K562 (cell line): ENCODE results near the gene VPS45. TPM values are rescaled to one million over a fixed set of nuclear protein-coding genes. Genes with fewer than 3 reads are reported as not detected.

Source experiments
- polyA plus RNA-seq, 8 experiments: library from polyadenylated mRNA; depleted of rRNA in 4 of 8; stranded (reverse) in 5 of 8; unstranded in 3 of 8; fragments of >200 nt; fragmentation: Nextera tagmentation in 2 of 8; fragmentation: Illumina TruSeq in 1 of 8; extraction: Ambion mirVana in 2 of 8; extraction: Trizol in 1 of 8; gene quantifications; 2 replicates each; pipeline versions ENCODE4 v1.2.1 to v1.2.3, GENCODE V29; 2011 to 2014; ENCODE audit warnings: inconsistent platforms in 1 of 8, missing spikeins in 1 of 8
- total RNA-seq, 7 experiments: library from RNA; depleted of rRNA in 6 of 7; stranded (reverse); fragments of >200 nt in 6 of 7; fragmentation: Illumina TruSeq in 2 of 7; extraction: Trizol in 2 of 7; gene quantifications; 2 replicates each; pipeline versions ENCODE4 v1.2.1 to v1.2.3, GENCODE V29; 2011 to 2021; ENCODE audit warnings: low replicate concordance in 1 of 7

The VPS45 gene
- total and polyA plus RNA-seq, 9 of the 15 experiments (the other 6 are each of a cell fraction or from before 2014, with no cell fraction given): 17.9 to 48.2 (median 34.4) TPM

Other genes with a start within 250 kb of the VPS45 start
Only the 7 nearest of the 12 such genes appear.
- gene BOLA1, start 168.2 kb upstream of the VPS45 start, total RNA-seq (2014; rRNA removed): 0.18 and 0.53 TPM in 2 replicates
- gene BOLA1, start 168.2 kb upstream of the VPS45 start, total RNA-seq (2014; rRNA removed; fragmentation: Illumina TruSeq; extraction: Trizol): 0.58 and 1.4 TPM in 2 replicates
- gene BOLA1, start 168.2 kb upstream of the VPS45 start, total RNA-seq (2015; rRNA removed; fragmentation: Illumina TruSeq; extraction: Trizol): 0.19 and 0.40 TPM in 2 replicates
- 0.76 and 0.82 TPM in 2 replicates for gene BOLA1, start 168.2 kb upstream of the VPS45 start, total RNA-seq (2021)
- gene BOLA1, start 168.2 kb upstream of the VPS45 start, polyA plus RNA-seq (2011; rRNA removed): 0.28 and 0.42 TPM in 2 replicates
- gene BOLA1, start 168.2 kb upstream of the VPS45 start, polyA plus RNA-seq (2014; fragmentation: Illumina TruSeq; extraction: Trizol): 0.18 TPM in 1 of 2 replicates, not detected in the other
- not detected for gene BOLA1, start 168.2 kb upstream of the VPS45 start, polyA plus RNA-seq (2014; fragmentation: Nextera tagmentation; extraction: Ambion mirVana)
- 0.43 and 1.2 TPM in 2 replicates for gene BOLA1, start 168.2 kb upstream of the VPS45 start, polyA plus RNA-seq (2014; rRNA removed)
- gene SV2A, start 149.9 kb upstream of the VPS45 start, total RNA-seq (2014; rRNA removed): 0.08 and 0.09 TPM in 2 replicates
- gene SV2A, start 149.9 kb upstream of the VPS45 start, total RNA-seq (2014; rRNA removed; fragmentation: Illumina TruSeq; extraction: Trizol): 0.06 and 0.11 TPM in 2 replicates
- 0.04 and 0.07 TPM in 2 replicates for gene SV2A, start 149.9 kb upstream of the VPS45 start, total RNA-seq (2015; rRNA removed; fragmentation: Illumina TruSeq; extraction: Trizol)
- 0.20 and 0.22 TPM in 2 replicates for gene SV2A, start 149.9 kb upstream of the VPS45 start, total RNA-seq (2021)
- 0.12 and 0.14 TPM in 2 replicates for gene SV2A, start 149.9 kb upstream of the VPS45 start, polyA plus RNA-seq (2011; rRNA removed)
- 0.10 and 0.30 TPM in 2 replicates for gene SV2A, start 149.9 kb upstream of the VPS45 start, polyA plus RNA-seq (2014; fragmentation: Illumina TruSeq; extraction: Trizol)
- under 1 TPM in 1 of 2 experiments, not detected in 1; 0.10 TPM for gene SV2A, start 149.9 kb upstream of the VPS45 start, polyA plus RNA-seq (2014; fragmentation: Nextera tagmentation; extraction: Ambion mirVana)
- 0.16 and 0.20 TPM in 2 replicates for gene SV2A, start 149.9 kb upstream of the VPS45 start, polyA plus RNA-seq (2014; rRNA removed)
- 11.0 and 13.0 TPM in 2 replicates for gene SF3B4, start 140.0 kb upstream of the VPS45 start, total RNA-seq (2014; rRNA removed)
- 28.2 and 28.4 TPM in 2 replicates for gene SF3B4, start 140.0 kb upstream of the VPS45 start, total RNA-seq (2014; rRNA removed; fragmentation: Illumina TruSeq; extraction: Trizol)
- gene SF3B4, start 140.0 kb upstream of the VPS45 start, total RNA-seq (2015; rRNA removed; fragmentation: Illumina TruSeq; extraction: Trizol): 30.0 and 31.3 TPM in 2 replicates
- 78.5 and 87.1 TPM in 2 replicates for gene SF3B4, start 140.0 kb upstream of the VPS45 start, total RNA-seq (2021)
- gene SF3B4, start 140.0 kb upstream of the VPS45 start, polyA plus RNA-seq (2011; rRNA removed): 18.1 and 33.3 TPM in 2 replicates
- 88.0 and 101 TPM in 2 replicates for gene SF3B4, start 140.0 kb upstream of the VPS45 start, polyA plus RNA-seq (2014; fragmentation: Illumina TruSeq; extraction: Trizol)
- 1 to 10 TPM; 3.0 to 8.3 TPM for gene SF3B4, start 140.0 kb upstream of the VPS45 start, polyA plus RNA-seq (2014; fragmentation: Nextera tagmentation; extraction: Ambion mirVana)
- 22.8 and 26.1 TPM in 2 replicates for gene SF3B4, start 140.0 kb upstream of the VPS45 start, polyA plus RNA-seq (2014; rRNA removed)
- gene MTMR11, start 130.9 kb upstream of the VPS45 start, total RNA-seq (2014; rRNA removed): 0.09 and 0.53 TPM in 2 replicates
- gene MTMR11, start 130.9 kb upstream of the VPS45 start, total RNA-seq (2014; rRNA removed; fragmentation: Illumina TruSeq; extraction: Trizol): 0.38 and 0.51 TPM in 2 replicates
- gene MTMR11, start 130.9 kb upstream of the VPS45 start, total RNA-seq (2015; rRNA removed; fragmentation: Illumina TruSeq; extraction: Trizol): 0.38 and 0.40 TPM in 2 replicates
- 0.56 and 1.3 TPM in 2 replicates for gene MTMR11, start 130.9 kb upstream of the VPS45 start, total RNA-seq (2021)
- gene MTMR11, start 130.9 kb upstream of the VPS45 start, polyA plus RNA-seq (2011; rRNA removed): 1.6 and 1.8 TPM in 2 replicates
- gene MTMR11, start 130.9 kb upstream of the VPS45 start, polyA plus RNA-seq (2014; fragmentation: Illumina TruSeq; extraction: Trizol): 0.73 and 0.76 TPM in 2 replicates
- gene MTMR11, start 130.9 kb upstream of the VPS45 start, polyA plus RNA-seq (2014; fragmentation: Nextera tagmentation; extraction: Ambion mirVana): under 1 TPM; 0.34 to 0.45 TPM
- gene MTMR11, start 130.9 kb upstream of the VPS45 start, polyA plus RNA-seq (2014; rRNA removed): 0.60 and 1.0 TPM in 2 replicates
- 6.7 and 6.9 TPM in 2 replicates for gene OTUD7B, start 57.0 kb upstream of the VPS45 start, total RNA-seq (2014; rRNA removed)
- 8.4 and 9.4 TPM in 2 replicates for gene OTUD7B, start 57.0 kb upstream of the VPS45 start, total RNA-seq (2014; rRNA removed; fragmentation: Illumina TruSeq; extraction: Trizol)
- 8.6 and 8.7 TPM in 2 replicates for gene OTUD7B, start 57.0 kb upstream of the VPS45 start, total RNA-seq (2015; rRNA removed; fragmentation: Illumina TruSeq; extraction: Trizol)
- gene OTUD7B, start 57.0 kb upstream of the VPS45 start, total RNA-seq (2021): 16.4 and 18.8 TPM in 2 replicates
- 6.7 and 7.4 TPM in 2 replicates for gene OTUD7B, start 57.0 kb upstream of the VPS45 start, polyA plus RNA-seq (2011; rRNA removed)
- gene OTUD7B, start 57.0 kb upstream of the VPS45 start, polyA plus RNA-seq (2014; fragmentation: Illumina TruSeq; extraction: Trizol): 8.9 and 10.9 TPM in 2 replicates
- under 1 TPM; 0.96 TPM for gene OTUD7B, start 57.0 kb upstream of the VPS45 start, polyA plus RNA-seq (2014; fragmentation: Nextera tagmentation; extraction: Ambion mirVana)
- gene OTUD7B, start 57.0 kb upstream of the VPS45 start, polyA plus RNA-seq (2014; rRNA removed): 4.5 and 5.5 TPM in 2 replicates
- 13.3 and 16.2 TPM in 2 replicates for gene PLEKHO1, start 82.1 kb downstream of the VPS45 start, total RNA-seq (2014; rRNA removed)
- 6.8 and 6.9 TPM in 2 replicates for gene PLEKHO1, start 82.1 kb downstream of the VPS45 start, total RNA-seq (2014; rRNA removed; fragmentation: Illumina TruSeq; extraction: Trizol)
- gene PLEKHO1, start 82.1 kb downstream of the VPS45 start, total RNA-seq (2015; rRNA removed; fragmentation: Illumina TruSeq; extraction: Trizol): 8.5 and 8.6 TPM in 2 replicates
- 9.7 and 11.1 TPM in 2 replicates for gene PLEKHO1, start 82.1 kb downstream of the VPS45 start, total RNA-seq (2021)
- gene PLEKHO1, start 82.1 kb downstream of the VPS45 start, polyA plus RNA-seq (2011; rRNA removed): 9.6 and 11.7 TPM in 2 replicates
- 9.9 and 10.3 TPM in 2 replicates for gene PLEKHO1, start 82.1 kb downstream of the VPS45 start, polyA plus RNA-seq (2014; fragmentation: Illumina TruSeq; extraction: Trizol)
- gene PLEKHO1, start 82.1 kb downstream of the VPS45 start, polyA plus RNA-seq (2014; fragmentation: Nextera tagmentation; extraction: Ambion mirVana): under 1 TPM; 0.39 to 0.52 TPM
- 10.2 and 13.3 TPM in 2 replicates for gene PLEKHO1, start 82.1 kb downstream of the VPS45 start, polyA plus RNA-seq (2014; rRNA removed)
- 62.5 and 67.0 TPM in 2 replicates for gene ANP32E, start 168.3 kb downstream of the VPS45 start, total RNA-seq (2014; rRNA removed)
- 105 and 135 TPM in 2 replicates for gene ANP32E, start 168.3 kb downstream of the VPS45 start, total RNA-seq (2014; rRNA removed; fragmentation: Illumina TruSeq; extraction: Trizol)
- gene ANP32E, start 168.3 kb downstream of the VPS45 start, total RNA-seq (2015; rRNA removed; fragmentation: Illumina TruSeq; extraction: Trizol): 89.4 and 93.3 TPM in 2 replicates
- 67.8 and 92.4 TPM in 2 replicates for gene ANP32E, start 168.3 kb downstream of the VPS45 start, total RNA-seq (2021)
- 34.3 and 60.4 TPM in 2 replicates for gene ANP32E, start 168.3 kb downstream of the VPS45 start, polyA plus RNA-seq (2011; rRNA removed)
- gene ANP32E, start 168.3 kb downstream of the VPS45 start, polyA plus RNA-seq (2014; fragmentation: Illumina TruSeq; extraction: Trizol): 110 and 124 TPM in 2 replicates
- 100 to 1,000 TPM; 133 to 197 TPM for gene ANP32E, start 168.3 kb downstream of the VPS45 start, polyA plus RNA-seq (2014; fragmentation: Nextera tagmentation; extraction: Ambion mirVana)
- 99.8 and 104 TPM in 2 replicates for gene ANP32E, start 168.3 kb downstream of the VPS45 start, polyA plus RNA-seq (2014; rRNA removed)